IPS-11a (cell line): ENCODE measurements around the gene KCP.

Experiments used
- H3K4me3 ChIP-seq: one replicate; pipeline ENCODE4 v1.5.1; 2013; ENCODE audit warnings: low read depth, low read length, control low read depth

KCP gene

GRCh38 chr7:128876586-128876977 is 33.9 kb downstream of the KCP start:
- no peak overlapping the region for H3K4me3 ChIP-seq

GRCh38 chr7:128876127-128876526 is 34.4 kb downstream of the KCP start:
- no peak overlapping the region for H3K4me3 ChIP-seq

- H3K4me3 ChIP-seq = no peak overlapping the region
These were observed 35.0 kb downstream of the KCP start for GRCh38 chr7:128875523-128875948.

- H3K4me3 ChIP-seq = no peak overlapping the region
These were observed 36.1 kb downstream of the KCP start for GRCh38 chr7:128874140-128875031.

- no peak overlapping the region for H3K4me3 ChIP-seq
These were observed 37.3 kb downstream of the KCP start for GRCh38 chr7:128873234-128873633.

- no peak overlapping the region for H3K4me3 ChIP-seq
These were observed 38.1 kb downstream of the KCP start for GRCh38 chr7:128872394-128872824.

GRCh38 chr7:128871050-128871449 is 39.5 kb downstream of the KCP start:
- H3K4me3 ChIP-seq = no peak overlapping the region

GRCh38 chr7:128869944-128870285 is 40.6 kb downstream of the KCP start:
- H3K4me3 ChIP-seq = no peak overlapping the region

- H3K4me3 ChIP-seq = peak overlapping the region; percentile 55
These were observed 41.2 kb downstream of the KCP start for GRCh38 chr7:128869138-128869943.

GRCh38 chr7:128868624-128869137 is 41.8 kb downstream of the KCP start:
- peak overlapping the region; percentile 55 for H3K4me3 ChIP-seq

- no peak overlapping the region for H3K4me3 ChIP-seq
These were observed 42.5 kb downstream of the KCP start for GRCh38 chr7:128867842-128868623.

GRCh38 chr7:128867241-128867640 is 43.3 kb downstream of the KCP start:
- no peak overlapping the region for H3K4me3 ChIP-seq

GRCh38 chr7:128865996-128866877 is 44.3 kb downstream of the KCP start:
- no peak overlapping the region for H3K4me3 ChIP-seq

GRCh38 chr7:128865303-128865702 is 45.2 kb downstream of the KCP start:
- no peak overlapping the region for H3K4me3 ChIP-seq

- H3K4me3 ChIP-seq = peak overlapping the region; percentile 96
These were observed 47.0 kb downstream of the KCP start for GRCh38 chr7:128863433-128863989.

GRCh38 chr7:128862571-128863432 is 47.7 kb downstream of the KCP start, which contains the start of gene ATP6V1F:
Gene ATP6V1F (plus strand): TSS chr7:128862856. CDS start chr7:128862905, 49 bp downstream.
- H3K4me3 ChIP-seq = peak within 1 kb of the TSS; percentile 96

- H3K4me3 ChIP-seq = no peak overlapping the region
These were observed 48.4 kb downstream of the KCP start for GRCh38 chr7:128861957-128862570.
